Right atrium auricular region (tissue), 2 donors: ENCODE measurements around the gene OR12D2. TPM values are rescaled to one million over a fixed set of nuclear protein-coding genes. Genes with fewer than 3 reads are reported as not detected.
"Not testable (repeated sequence)": the region's sequence is repeated elsewhere in the genome, so short reads cannot be mapped to it uniquely, and the experiment has no call there.

Experiments used
- DNase-seq: peaks from one replicate; pipeline ENCODE4 v3.0.0-alpha.2; 2019; ENCODE audit warnings: low spot score
- H3K27ac ChIP-seq, 2 donors: fragments of 200-600 bp; sonication (generic); 1 replicate in 1 of 2; 2 replicates in 1 of 2; pipeline ENCODE4 v1.5.1; 2016 to 2019
- H3K27me3 ChIP-seq, 2 donors: fragments of 200-600 bp; sonication (generic); one replicate each; pipeline versions ENCODE4 v1.5.1 to v1.6.0; 2017 to 2019
- H3K36me3 ChIP-seq: fragments of 200-600 bp; sonication (generic); one replicate; pipeline ENCODE4 v1.5.1; 2016
- H3K4me1 ChIP-seq, 2 donors: fragments of 200-600 bp; sonication (generic); one replicate each; pipeline versions ENCODE4 v1.5.1 to v1.6.0; 2017 to 2019
- H3K4me3 ChIP-seq, 2 donors: fragments of 200-600 bp; sonication (generic); 1 replicate in 1 of 2; 2 replicates in 1 of 2; pipeline ENCODE4 v1.5.1; 2017 to 2019; ENCODE audit warnings: mild to moderate bottlenecking in 1 of 2, moderate library complexity in 1 of 2
- H3K9me3 ChIP-seq, 2 donors: fragments of 200-600 bp; sonication (generic); one replicate each; pipeline ENCODE4 v1.5.1; 2019
- CTCF ChIP-seq, 2 donors: fragments of 200-600 bp; sonication (generic); IDR thresholded peaks; one replicate each; pipeline ENCODE4 v1.5.1; 2019; ENCODE audit warnings: antibody characterized with exemption in 2 of 2
- total RNA-seq, 2 donors: library from RNA; depleted of rRNA; stranded (reverse); fragments of >200 nt; gene quantifications; one replicate each; pipeline ENCODE4 v1.1.0, GENCODE V29; 2016

Gene OR12D2
- total RNA-seq, 2 donors from 2014 or later = not detected

- no peak for TF ChIP-seq CTCF (IDR thresholded peaks at IDR 0.05)
- H3K9me3 ChIP-seq = peaks cover 0 to 10% of the 10 kb centered on the region in 2 donors
Observed at GRCh38 chr6:29424168-29424567, 28.7 kb downstream of the OR12D2 start.

GRCh38 chr6:29424575-29424974 lies 29.1 kb downstream of the OR12D2 start:
- peaks cover 0 to 8% of the 10 kb centered on the region in 2 donors for H3K9me3 ChIP-seq
- no peak for TF ChIP-seq CTCF (IDR thresholded peaks at IDR 0.05)
- no peak for DNase-seq
- H3K27ac ChIP-seq = no peak overlapping the region
- no peaks in the 10 kb centered on the region for H3K4me1 ChIP-seq
- H3K4me3 ChIP-seq = no peak overlapping the region
- H3K27me3 ChIP-seq = no peaks in the 10 kb centered on the region
- no peaks in the 10 kb centered on the region for H3K36me3 ChIP-seq

More at GRCh38 chr6:29424168-29424567, 28.7 kb downstream of the OR12D2 start:
- Histone ChIP-seq H3K4me1 (no peaks in the 10 kb centered on the region), H3K4me3 (no peak overlapping the region), H3K27me3 (no peaks in the 10 kb centered on the region), H3K36me3 (no peaks in the 10 kb centered on the region), H3K27ac (no peak overlapping the region)
- no peak for DNase-seq

DNA sequence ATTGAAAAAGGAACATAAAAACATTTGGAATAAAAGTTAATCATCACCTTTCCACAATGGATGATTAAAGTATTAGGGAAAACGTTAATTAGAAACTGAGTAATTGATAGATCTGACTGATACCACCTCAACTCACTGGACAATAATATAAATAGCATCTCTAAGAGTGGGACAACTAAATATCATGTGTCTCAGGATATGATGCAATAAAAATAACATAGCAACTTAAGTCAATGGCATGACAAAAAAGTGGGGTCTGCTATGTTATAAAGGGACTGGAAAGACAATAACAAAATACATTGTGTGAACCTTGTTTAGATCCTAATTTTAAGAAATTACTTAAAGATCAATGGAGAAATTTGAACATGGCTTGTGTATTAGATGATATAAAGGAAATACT lies 29.6 kb downstream of the OR12D2 start:
- no peaks in the 10 kb centered on the region for H3K36me3 ChIP-seq
- no peak overlapping the region for H3K27ac ChIP-seq
- DNase-seq = no peak
- no peaks in the 10 kb centered on the region for H3K4me1 ChIP-seq
- H3K27me3 ChIP-seq = no peaks in the 10 kb centered on the region
- no peak for TF ChIP-seq CTCF (IDR thresholded peaks at IDR 0.05)
- H3K9me3 ChIP-seq = peaks cover 0 to 8% of the 10 kb centered on the region in 2 donors
- H3K4me3 ChIP-seq = no peak overlapping the region

DNA sequence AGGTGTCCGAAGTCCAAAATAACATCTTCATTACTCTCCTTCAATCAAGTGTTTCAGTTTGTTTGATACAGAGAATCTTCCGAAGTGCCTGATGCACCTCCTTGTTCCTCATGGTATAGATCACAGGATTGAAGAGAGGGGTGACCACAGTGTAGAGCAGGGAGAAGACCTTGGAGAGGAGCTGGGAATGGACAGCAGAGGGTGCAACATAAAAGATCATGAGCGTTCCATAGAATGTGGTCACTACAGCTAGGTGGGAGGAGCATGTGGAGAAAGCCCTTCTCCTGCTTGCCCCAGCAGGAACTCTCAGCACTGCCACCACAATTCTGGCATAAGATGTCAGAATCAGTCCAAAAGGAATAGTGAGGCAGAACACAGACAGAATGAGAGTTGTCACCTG lies 31.2 kb downstream of the OR12D2 start:
- H3K27me3 ChIP-seq = no peaks in the 10 kb centered on the region
- H3K9me3 ChIP-seq = no peaks in the 10 kb centered on the region
- no peak for DNase-seq
- no peak overlapping the region for H3K27ac ChIP-seq
- no peak overlapping the region for H3K4me3 ChIP-seq
- no peaks in the 10 kb centered on the region for H3K4me1 ChIP-seq
- H3K36me3 ChIP-seq = no peaks in the 10 kb centered on the region
- TF ChIP-seq CTCF (IDR thresholded peaks at IDR 0.05) = no peak

GRCh38 chr6:29436730-29437129 lies 41.3 kb downstream of the OR12D2 start:
- not testable (repeated sequence) for H3K36me3 ChIP-seq, H3K9me3 ChIP-seq, DNase-seq, H3K4me3 ChIP-seq, H3K27me3 ChIP-seq, H3K4me1 ChIP-seq, H3K27ac ChIP-seq

DNA sequence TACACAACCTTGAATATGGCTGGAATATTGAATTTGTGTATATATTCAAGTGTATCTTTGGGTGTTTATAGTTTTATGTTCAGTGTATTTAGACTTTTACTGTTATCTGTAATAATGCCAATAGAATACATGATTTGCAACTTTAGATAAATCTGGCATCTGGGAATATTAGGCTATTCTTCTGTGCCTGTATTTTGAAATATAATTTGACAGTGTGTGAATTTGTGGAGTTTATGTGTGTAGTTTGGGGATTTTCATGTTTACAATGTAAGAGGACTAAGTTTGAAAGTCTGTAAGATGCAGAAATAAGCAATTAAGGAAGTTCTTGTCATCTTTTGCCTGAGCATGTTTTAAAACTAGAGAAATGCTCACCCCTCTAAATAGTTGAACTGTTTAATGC lies 43.6 kb downstream of the OR12D2 start, which contains the start of gene OR10C1:
OR10C1 (plus strand) TSS at position 301 of the 400 bp plus-strand sequence. CDS start 710 bp downstream, outside the sequence.
- no peaks in the 10 kb centered on the region for H3K36me3 ChIP-seq
- no peak within 1 kb of the TSS for H3K27ac ChIP-seq
- no peaks in the 10 kb centered on the region for H3K27me3 ChIP-seq
- H3K9me3 ChIP-seq = no peaks in the 10 kb centered on the region
- H3K4me3 ChIP-seq = no peak within 1 kb of the TSS
- DNase-seq = no peak
- TF ChIP-seq CTCF (IDR thresholded peaks at IDR 0.05) = no peak
- H3K4me1 ChIP-seq = no peaks in the 10 kb centered on the region
